GM12872 (cell line): Measurements from ENCODE around the gene PTPRC.

Experiments used
- TF ChIP-seq, protein P1 (sequence below): IDR thresholded peaks from 3 replicates; pipeline ENCODE4 v1.5.1; 2011; ENCODE audit warnings: low read depth, mild to moderate bottlenecking, low read length, moderate library complexity; ENCODE audit not compliant: insufficient read depth

The PTPRC gene

GRCh38 chr1:198711837-198712236 lies 73.0 kb downstream of the PTPRC start:
- TF ChIP-seq, protein P1, sequence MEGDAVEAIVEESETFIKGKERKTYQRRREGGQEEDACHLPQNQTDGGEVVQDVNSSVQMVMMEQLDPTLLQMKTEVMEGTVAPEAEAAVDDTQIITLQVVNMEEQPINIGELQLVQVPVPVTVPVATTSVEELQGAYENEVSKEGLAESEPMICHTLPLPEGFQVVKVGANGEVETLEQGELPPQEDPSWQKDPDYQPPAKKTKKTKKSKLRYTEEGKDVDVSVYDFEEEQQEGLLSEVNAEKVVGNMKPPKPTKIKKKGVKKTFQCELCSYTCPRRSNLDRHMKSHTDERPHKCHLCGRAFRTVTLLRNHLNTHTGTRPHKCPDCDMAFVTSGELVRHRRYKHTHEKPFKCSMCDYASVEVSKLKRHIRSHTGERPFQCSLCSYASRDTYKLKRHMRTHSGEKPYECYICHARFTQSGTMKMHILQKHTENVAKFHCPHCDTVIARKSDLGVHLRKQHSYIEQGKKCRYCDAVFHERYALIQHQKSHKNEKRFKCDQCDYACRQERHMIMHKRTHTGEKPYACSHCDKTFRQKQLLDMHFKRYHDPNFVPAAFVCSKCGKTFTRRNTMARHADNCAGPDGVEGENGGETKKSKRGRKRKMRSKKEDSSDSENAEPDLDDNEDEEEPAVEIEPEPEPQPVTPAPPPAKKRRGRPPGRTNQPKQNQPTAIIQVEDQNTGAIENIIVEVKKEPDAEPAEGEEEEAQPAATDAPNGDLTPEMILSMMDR: no peak

GRCh38 chr1:198713081-198713480 lies 74.2 kb downstream of the PTPRC start:
- TF ChIP-seq, protein P1: no peak

- TF ChIP-seq, protein P1: no peak
Observed at GRCh38 chr1:198714271-198714670, 75.4 kb downstream of the PTPRC start.

DNA sequence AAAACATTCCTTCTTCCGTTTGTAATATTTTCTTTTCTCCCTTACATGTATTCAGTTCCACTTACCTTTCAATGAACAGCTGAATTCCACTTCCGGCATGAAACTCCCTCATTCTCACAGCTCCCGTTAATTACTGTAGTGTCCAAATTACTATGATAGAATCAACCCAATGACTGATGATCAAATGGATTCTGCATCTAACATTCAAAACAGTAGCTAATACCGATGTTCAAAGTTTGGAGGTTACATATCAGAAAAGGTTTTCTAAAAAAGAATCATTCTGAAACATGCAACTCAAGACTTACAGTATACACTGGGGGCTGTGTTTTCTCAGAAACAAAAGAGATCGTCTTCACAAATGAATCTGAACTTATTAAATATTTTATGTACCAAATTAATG lies 77.2 kb downstream of the PTPRC start:
- TF ChIP-seq, protein P1: no peak

DNA sequence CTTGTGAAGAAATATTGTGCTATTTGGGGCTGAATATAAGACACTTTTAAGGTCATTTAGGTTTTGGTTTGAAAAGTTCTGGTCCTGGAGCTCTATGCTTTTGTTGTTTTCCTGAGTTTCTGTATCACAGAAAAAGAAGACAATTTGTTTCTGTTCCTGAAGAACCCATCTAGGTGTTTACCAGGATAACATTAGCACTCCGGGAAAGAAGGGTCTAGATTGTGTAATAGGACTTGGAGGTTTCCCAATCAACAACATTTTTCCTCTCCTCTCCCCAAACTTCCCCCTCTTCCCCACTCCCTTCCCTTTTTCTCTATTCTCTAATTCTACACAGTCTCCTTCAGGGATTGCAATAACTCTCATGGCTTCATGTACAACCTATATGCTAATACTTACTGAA lies 78.7 kb downstream of the PTPRC start:
- TF ChIP-seq, protein P1: no peak

- TF ChIP-seq, protein P1: no peak
Observed at GRCh38 chr1:198723127-198723526, 84.3 kb downstream of the PTPRC start.

DNA sequence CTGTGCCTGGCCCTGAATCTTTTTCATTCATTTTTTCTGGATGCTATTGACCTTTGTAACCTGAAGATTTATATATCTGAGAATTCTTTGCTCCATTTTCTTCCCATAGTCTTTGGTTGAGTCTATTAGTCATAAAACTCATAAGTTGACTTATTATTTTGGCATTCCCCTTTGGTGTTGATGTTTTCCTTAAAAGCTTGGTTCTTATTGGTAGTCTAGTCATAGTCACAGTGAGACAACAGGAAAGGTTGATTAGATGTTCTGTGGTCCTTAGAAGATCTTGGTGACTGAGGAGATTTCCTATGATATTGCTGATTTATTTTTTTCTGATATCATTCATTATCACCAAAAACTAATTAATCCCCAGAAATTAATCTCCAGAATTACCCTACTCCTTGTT lies 86.2 kb downstream of the PTPRC start:
- TF ChIP-seq, protein P1: no peak

GRCh38 chr1:198726455-198726854 lies 87.6 kb downstream of the PTPRC start:
- TF ChIP-seq, protein P1: no peak
